ENCODE results near the gene NKD2.
A peak's percentile ranks its signal among the peaks of the same experiment; 100 is the strongest.

NKD2 gene

GRCh38 chr5:1014346-1014745, 5.7 kb downstream of the NKD2 start:
- TF ChIP-seq, protein P1, sequence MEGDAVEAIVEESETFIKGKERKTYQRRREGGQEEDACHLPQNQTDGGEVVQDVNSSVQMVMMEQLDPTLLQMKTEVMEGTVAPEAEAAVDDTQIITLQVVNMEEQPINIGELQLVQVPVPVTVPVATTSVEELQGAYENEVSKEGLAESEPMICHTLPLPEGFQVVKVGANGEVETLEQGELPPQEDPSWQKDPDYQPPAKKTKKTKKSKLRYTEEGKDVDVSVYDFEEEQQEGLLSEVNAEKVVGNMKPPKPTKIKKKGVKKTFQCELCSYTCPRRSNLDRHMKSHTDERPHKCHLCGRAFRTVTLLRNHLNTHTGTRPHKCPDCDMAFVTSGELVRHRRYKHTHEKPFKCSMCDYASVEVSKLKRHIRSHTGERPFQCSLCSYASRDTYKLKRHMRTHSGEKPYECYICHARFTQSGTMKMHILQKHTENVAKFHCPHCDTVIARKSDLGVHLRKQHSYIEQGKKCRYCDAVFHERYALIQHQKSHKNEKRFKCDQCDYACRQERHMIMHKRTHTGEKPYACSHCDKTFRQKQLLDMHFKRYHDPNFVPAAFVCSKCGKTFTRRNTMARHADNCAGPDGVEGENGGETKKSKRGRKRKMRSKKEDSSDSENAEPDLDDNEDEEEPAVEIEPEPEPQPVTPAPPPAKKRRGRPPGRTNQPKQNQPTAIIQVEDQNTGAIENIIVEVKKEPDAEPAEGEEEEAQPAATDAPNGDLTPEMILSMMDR (conservative IDR thresholded peaks at IDR 0.05; ENCODE audit: low read depth), result no peak
- CTCF ChIA-PET, result interaction anchor here (1.0 to 1.2 kb wide), 2 partner anchors 9 to 154 kb away, joined by 3 read pairs; no protein-coding TSS in a partner anchor
- H3K27ac ChIP-seq, result peak overlapping the region; percentile 17
- no peak for DNase-seq (ENCODE audit: low spot score)
- POLR2A ChIA-PET (ENCODE audit: low non-redundant PET), result no interaction called here

- ChIA-PET POLR2A (ENCODE audit: low non-redundant PET) (no interaction called here), CTCF (interaction anchor here (1.2 kb wide), 1 partner anchor 10 kb away, joined by 3 read pairs; no protein-coding TSS in a partner anchor)
- peak overlapping the region; percentile 55 for H3K27ac ChIP-seq
- no peak for DNase-seq (ENCODE audit: low spot score)
- TF ChIP-seq, protein P1 (conservative IDR thresholded peaks at IDR 0.05; ENCODE audit: low read depth), result no peak
Measured at GRCh38 chr5:1014781-1015221, 6.2 kb downstream of the NKD2 start.

- TF ChIP-seq, protein P1 (conservative IDR thresholded peaks at IDR 0.05; ENCODE audit: low read depth), result no peak
- no peak for DNase-seq (ENCODE audit: low spot score)
- CTCF ChIA-PET, result no interaction called here
- POLR2A ChIA-PET (ENCODE audit: low non-redundant PET), result no interaction called here
- H3K27ac ChIP-seq, result peak overlapping the region; percentile 55
Measured at GRCh38 chr5:1015507-1015906, 6.9 kb downstream of the NKD2 start.

- ChIA-PET CTCF (interaction anchor here (0.6 kb wide), 1 partner anchor 37 kb away, joined by 4 read pairs; no protein-coding TSS in a partner anchor), POLR2A (ENCODE audit: low non-redundant PET) (interaction anchor here (0.6 kb wide), 1 partner anchor 537 kb away, joined by 3 read pairs; no protein-coding TSS in a partner anchor)
- peak overlapping the region; percentile 55 for H3K27ac ChIP-seq
- TF ChIP-seq, protein P1 (conservative IDR thresholded peaks at IDR 0.05; ENCODE audit: low read depth), result no peak
- DNase-seq (ENCODE audit: low spot score), result no peak
Measured at GRCh38 chr5:1016036-1016435, 7.4 kb downstream of the NKD2 start.

- DNase-seq (ENCODE audit: low spot score), result no peak
- CTCF ChIA-PET, result interaction anchor here (0.6 kb wide), 1 partner anchor 38 kb away, joined by 4 read pairs; no protein-coding TSS in a partner anchor
- POLR2A ChIA-PET (ENCODE audit: low non-redundant PET), result interaction anchor here (0.6 kb wide), 1 partner anchor 537 kb away, joined by 3 read pairs; no protein-coding TSS in a partner anchor
- TF ChIP-seq, protein P1 (conservative IDR thresholded peaks at IDR 0.05; ENCODE audit: low read depth), result no peak
- H3K27ac ChIP-seq, result peak overlapping the region; percentile 55
Measured at GRCh38 chr5:1016476-1016875, 7.9 kb downstream of the NKD2 start.

DNA sequence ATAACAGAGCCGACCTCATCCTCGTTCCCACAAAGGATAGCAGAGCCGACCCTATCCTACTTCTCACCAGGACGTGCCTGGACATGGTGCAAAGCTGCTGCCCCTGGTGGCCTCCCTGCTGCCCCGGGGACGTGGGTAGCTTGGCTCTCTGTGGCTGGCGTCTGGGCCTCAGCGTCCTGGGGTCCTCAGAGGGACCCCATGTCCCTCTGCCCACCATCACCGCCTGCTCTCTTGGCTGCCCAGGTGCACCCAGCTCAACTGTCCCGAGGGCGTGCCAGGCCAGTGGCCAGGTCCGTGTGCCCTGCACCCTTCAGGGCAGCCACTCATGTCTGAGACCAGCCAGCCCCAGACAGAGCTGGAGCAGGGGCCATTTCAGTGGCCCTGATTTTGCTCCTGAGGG, 8.5 kb downstream of the NKD2 start:
- H3K27ac ChIP-seq, result no peak overlapping the region
- POLR2A ChIA-PET (ENCODE audit: low non-redundant PET), result no interaction called here
- CTCF ChIA-PET, result interaction anchor here (0.7 to 0.8 kb wide), 3 partner anchors 98 to 374 kb away, joined by 4 to 5 read pairs (median 4); no protein-coding TSS in a partner anchor
- TF ChIP-seq, protein P1 (conservative IDR thresholded peaks at IDR 0.05; ENCODE audit: low read depth), result no peak
- no peak for DNase-seq (ENCODE audit: low spot score)
